ENCODE measurements around the gene DLGAP4.

DNA sequence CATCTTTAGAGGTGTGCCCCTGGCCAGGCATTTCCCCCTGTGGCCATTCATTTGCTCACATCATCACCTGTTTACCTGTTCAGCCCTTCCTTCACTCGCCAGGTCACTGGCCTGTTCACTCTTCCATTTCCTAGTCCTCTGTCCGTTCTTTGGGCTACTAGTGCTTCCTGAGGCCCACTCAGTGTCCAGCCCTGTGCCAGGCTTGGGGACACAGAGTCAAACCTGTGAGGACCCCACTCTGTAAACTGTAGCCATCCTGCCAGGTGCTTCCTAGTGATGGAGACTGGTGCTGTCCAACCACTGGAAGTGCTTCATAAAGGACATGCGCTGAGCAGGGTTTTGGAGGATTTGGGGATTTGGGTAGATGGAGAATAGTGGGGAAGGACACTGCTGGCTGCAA is 3.5 kb downstream of the DLGAP4 start:
- TF ChIP-seq, protein P1, sequence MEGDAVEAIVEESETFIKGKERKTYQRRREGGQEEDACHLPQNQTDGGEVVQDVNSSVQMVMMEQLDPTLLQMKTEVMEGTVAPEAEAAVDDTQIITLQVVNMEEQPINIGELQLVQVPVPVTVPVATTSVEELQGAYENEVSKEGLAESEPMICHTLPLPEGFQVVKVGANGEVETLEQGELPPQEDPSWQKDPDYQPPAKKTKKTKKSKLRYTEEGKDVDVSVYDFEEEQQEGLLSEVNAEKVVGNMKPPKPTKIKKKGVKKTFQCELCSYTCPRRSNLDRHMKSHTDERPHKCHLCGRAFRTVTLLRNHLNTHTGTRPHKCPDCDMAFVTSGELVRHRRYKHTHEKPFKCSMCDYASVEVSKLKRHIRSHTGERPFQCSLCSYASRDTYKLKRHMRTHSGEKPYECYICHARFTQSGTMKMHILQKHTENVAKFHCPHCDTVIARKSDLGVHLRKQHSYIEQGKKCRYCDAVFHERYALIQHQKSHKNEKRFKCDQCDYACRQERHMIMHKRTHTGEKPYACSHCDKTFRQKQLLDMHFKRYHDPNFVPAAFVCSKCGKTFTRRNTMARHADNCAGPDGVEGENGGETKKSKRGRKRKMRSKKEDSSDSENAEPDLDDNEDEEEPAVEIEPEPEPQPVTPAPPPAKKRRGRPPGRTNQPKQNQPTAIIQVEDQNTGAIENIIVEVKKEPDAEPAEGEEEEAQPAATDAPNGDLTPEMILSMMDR (IDR thresholded peaks at IDR 0.05): no peak
- no peak for TF ChIP-seq POLR2A (IDR thresholded peaks at IDR 0.05)
- TF ChIP-seq POLR2AphosphoS5 (IDR thresholded peaks at IDR 0.05): no peak

Data from stomach (tissue), 4 donors.